H9 (cell line): Measurements from ENCODE around the gene RPS21. TPM values are rescaled to one million over a fixed set of nuclear protein-coding genes. Genes with fewer than 3 reads are reported as not detected.

ENCODE experiments used
- DNase-seq: peaks from one replicate; pipeline ENCODE4 v3.0.0-alpha.2; 2017
- H2AFZ ChIP-seq: one replicate; pipeline ENCODE4 v1.6.1; 2013; ENCODE audit warnings: mild to moderate bottlenecking, low read length, control low read depth, moderate library complexity
- H2AK5ac ChIP-seq: 2 replicates; pipeline ENCODE4 v1.6.1; 2013; ENCODE audit warnings: low read length, control low read depth, mixed read lengths; ENCODE audit not compliant: insufficient read length
- H2BK120ac ChIP-seq: one replicate; pipeline ENCODE4 v1.6.1; 2013; ENCODE audit warnings: low read depth, mild to moderate bottlenecking, low read length, control low read depth, inconsistent platforms; ENCODE audit not compliant: poor library complexity, severe bottlenecking
- H2BK12ac ChIP-seq: 2 replicates; pipeline ENCODE4 v1.6.1; 2013; ENCODE audit warnings: low read length, control low read depth, mixed read lengths, low read depth; ENCODE audit not compliant: insufficient read length
- H2BK15ac ChIP-seq: 2 replicates; pipeline ENCODE4 v1.6.1; 2013; ENCODE audit warnings: low read depth, low read length, control low read depth
- H2BK20ac ChIP-seq: one replicate; pipeline ENCODE4 v1.6.1; 2013; ENCODE audit warnings: low read depth, mild to moderate bottlenecking, low read length, control low read depth, inconsistent platforms; ENCODE audit not compliant: poor library complexity, severe bottlenecking
- H2BK5ac ChIP-seq: 2 replicates; pipeline ENCODE4 v1.6.1; 2013; ENCODE audit warnings: low read length, control low read depth, mixed read lengths; ENCODE audit not compliant: insufficient read length
- H3K14ac ChIP-seq: 2 replicates; pipeline ENCODE4 v1.6.1; 2013; ENCODE audit warnings: low read length, control low read depth; ENCODE audit not compliant: insufficient read depth
- H3K18ac ChIP-seq: 2 replicates; pipeline ENCODE4 v1.6.1; 2013; ENCODE audit warnings: low read depth, mild to moderate bottlenecking, mixed read lengths, low read length, control low read depth; ENCODE audit not compliant: insufficient read length
- H3K23ac ChIP-seq: 2 replicates; pipeline ENCODE4 v1.6.1; 2013; ENCODE audit warnings: low read length, control low read depth, mixed read lengths, low read depth; ENCODE audit not compliant: insufficient read length
- H3K23me2 ChIP-seq: 2 replicates; pipeline ENCODE4 v1.6.1; 2013; ENCODE audit warnings: low read depth, mild to moderate bottlenecking, mixed read lengths, low read length, control low read depth; ENCODE audit not compliant: insufficient read length, poor library complexity, severe bottlenecking
- H3K27ac ChIP-seq: 2 replicates; pipeline ENCODE4 v1.5.1; 2013; ENCODE audit warnings: low read length, control low read depth, mixed read lengths, low read depth; ENCODE audit not compliant: insufficient read length
- H3K27me3 ChIP-seq: 2 replicates; pipeline ENCODE4 v1.6.1; 2013; ENCODE audit warnings: low read length, control low read depth, inconsistent platforms; ENCODE audit not compliant: insufficient read depth
- H3K4ac ChIP-seq: 2 replicates; pipeline ENCODE4 v1.6.1; 2013; ENCODE audit warnings: low read depth, mild to moderate bottlenecking, control low read depth, inconsistent platforms, low read length, moderate library complexity
- H3K4me1 ChIP-seq: 2 replicates; pipeline ENCODE4 v1.6.1; 2013; ENCODE audit warnings: low read length, control low read depth, inconsistent platforms; ENCODE audit not compliant: insufficient read depth
- H3K4me2 ChIP-seq: 2 replicates; pipeline ENCODE4 v1.6.1; 2013; ENCODE audit warnings: low read length, control low read depth, mixed read lengths; ENCODE audit not compliant: insufficient read length, insufficient read depth
- H3K56ac ChIP-seq: 2 replicates; pipeline ENCODE4 v1.6.1; 2013; ENCODE audit warnings: low read depth, mild to moderate bottlenecking, mixed read lengths, low read length, control low read depth; ENCODE audit not compliant: insufficient read length
- H3K79me1 ChIP-seq: 2 replicates; pipeline ENCODE4 v1.6.1; 2013; ENCODE audit warnings: low read depth, mild to moderate bottlenecking, moderate library complexity, low read length, control low read depth, inconsistent platforms; ENCODE audit not compliant: insufficient read depth, poor library complexity, severe bottlenecking
- H3K79me2 ChIP-seq: 2 replicates; pipeline ENCODE4 v1.6.1; 2013; ENCODE audit warnings: low read length, control low read depth, inconsistent platforms; ENCODE audit not compliant: insufficient read depth
- H3K9ac ChIP-seq: 2 replicates; pipeline ENCODE4 v1.6.1; 2013; ENCODE audit warnings: low read length, control low read depth, mixed read lengths; ENCODE audit not compliant: insufficient read length; ENCODE audit errors: extremely low read depth
- H3K9me3 ChIP-seq: one replicate; pipeline ENCODE4 v1.6.1; 2013; ENCODE audit warnings: low read depth, low read length, inconsistent platforms; ENCODE audit not compliant: control insufficient read depth
- H3T11ph ChIP-seq: one replicate; pipeline ENCODE4 v1.6.1; 2013; ENCODE audit warnings: mild to moderate bottlenecking, low read length, control low read depth, inconsistent platforms
- H4K20me1 ChIP-seq: one replicate; pipeline ENCODE4 v1.6.1; 2013; ENCODE audit not compliant: control insufficient read depth, insufficient read length, insufficient read depth
- H4K5ac ChIP-seq: 2 replicates; pipeline ENCODE4 v1.6.1; 2013; ENCODE audit warnings: low read depth, mild to moderate bottlenecking, mixed read lengths, low read length, control low read depth; ENCODE audit not compliant: insufficient read length
- H4K8ac ChIP-seq: replicated peaks from 2 replicates; pipeline ENCODE4 v1.6.1; 2013; ENCODE audit warnings: low read length, control low read depth, mixed read lengths, low read depth; ENCODE audit not compliant: insufficient read length
- H4K91ac ChIP-seq: 2 replicates; pipeline ENCODE4 v1.6.1; 2013; ENCODE audit warnings: low read depth, mild to moderate bottlenecking, moderate library complexity, mixed read lengths, low read length, control low read depth; ENCODE audit not compliant: insufficient read length
- H3K27ac Mint-ChIP-seq, 3 experiments: 2 replicates in 2 of 3; 3 replicates in 1 of 3; pipeline ENCODE4 v1.8.0; 2020 to 2021; ENCODE audit warnings: mixed read lengths in 3 of 3, mild to moderate bottlenecking in 1 of 3, moderate library complexity in 1 of 3
- H3K27me3 Mint-ChIP-seq: 2 replicates; pipeline ENCODE4 v1.8.0; 2021; ENCODE audit warnings: low read depth, mild to moderate bottlenecking, moderate library complexity, mixed read lengths
- H3K36me3 Mint-ChIP-seq, 3 experiments: 2 replicates in 2 of 3; 3 replicates in 1 of 3; pipeline ENCODE4 v1.8.0; 2020 to 2021; ENCODE audit warnings: low read depth in 3 of 3, mixed read lengths in 3 of 3; ENCODE audit not compliant: insufficient read depth in 1 of 3
- H3K4me1 Mint-ChIP-seq, 2 experiments: 2 replicates each; pipeline ENCODE4 v1.8.0; 2020; ENCODE audit warnings: mixed read lengths in 2 of 2
- H3K4me3 Mint-ChIP-seq, 2 experiments: 2 replicates in 1 of 2; 3 replicates in 1 of 2; pipeline ENCODE4 v1.8.0; 2020 to 2021; ENCODE audit warnings: mild to moderate bottlenecking in 2 of 2, mixed read lengths in 2 of 2, moderate library complexity in 1 of 2
- H3K9me3 Mint-ChIP-seq, 2 experiments: 2 replicates in 1 of 2; 3 replicates in 1 of 2; pipeline ENCODE4 v1.8.0; 2020; ENCODE audit warnings: mild to moderate bottlenecking in 2 of 2, mixed read lengths in 2 of 2, moderate library complexity in 1 of 2
- WGBS: extraction: QIAGEN DNeasy Blood & Tissue Kit; methylation state at CpG from one replicate; pipeline ENCODE4 v1.1.7; 2013; ENCODE audit warnings: missing lambda C conversion rate, low lambda C conversion rate, mixed read lengths; ENCODE audit not compliant: insufficient read length; ENCODE audit errors: extremely low coverage; 5-methylcytosine and 5-hydroxymethylcytosine counted together
- total RNA-seq: library from RNA; stranded (reverse); gene quantifications from 2 replicates; pipeline ENCODE4 v1.2.1, GENCODE V29; 2021
- TF ChIP-seq, protein P1 (sequence below): fragments of 200-600 bp; sonication (generic); conservative IDR thresholded peaks from 3 replicates; pipeline ENCODE4 v1.8.0; 2021; ENCODE audit warnings: antibody characterized with exemption, mild to moderate bottlenecking

The RPS21 gene
- total RNA-seq, 1 experiment from 2014 or later = 1,715 TPM

DNA sequence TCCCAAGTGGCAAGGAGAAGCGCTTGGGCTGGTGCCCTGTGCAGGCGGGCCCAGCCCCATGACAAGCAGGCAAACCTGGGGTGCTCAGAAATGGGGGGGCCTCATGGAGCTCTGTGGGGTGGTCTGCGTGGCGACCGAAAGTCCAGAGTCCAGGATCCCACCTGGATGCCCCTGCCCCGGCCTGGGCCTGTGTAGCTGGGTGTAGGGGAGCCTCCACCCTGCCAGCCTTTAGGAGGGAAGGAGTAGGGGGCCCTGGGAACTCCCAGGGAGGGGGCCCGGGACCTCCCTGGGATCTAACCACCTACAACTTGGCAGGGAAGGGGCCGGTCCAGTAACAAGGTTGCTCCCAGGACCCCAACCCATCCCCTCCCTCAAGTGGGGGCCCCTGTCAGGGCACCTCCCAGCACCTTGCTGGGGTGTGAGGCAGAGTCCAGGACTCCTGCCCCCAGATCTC, 15.3 kb upstream of the RPS21 start:
- H4K8ac ChIP-seq = no peak overlapping the region
- H3K9me3 Mint-ChIP-seq = peaks cover 2 to 10% of the 10 kb centered on the region in 2 experiments
- no peak overlapping the region for H2BK15ac ChIP-seq
- no peak overlapping the region for H3T11ph ChIP-seq
- no peaks in the 10 kb centered on the region for H3K79me2 ChIP-seq
- no peak overlapping the region; the same call in 1 of the 2 replicates for H3K14ac ChIP-seq
- no peak overlapping the region for H2BK5ac ChIP-seq
- no peak overlapping the region; a peak in 1 of 7 replicates for H3K27ac Mint-ChIP-seq
- no peaks in the 10 kb centered on the region for H4K20me1 ChIP-seq
- H4K5ac ChIP-seq = no peak overlapping the region
- H3K4me3 Mint-ChIP-seq = no peak overlapping the region
- no peak overlapping the region for H2BK20ac ChIP-seq
- no peaks in the 10 kb centered on the region for H3K27me3 ChIP-seq
- no peak overlapping the region for H2AFZ ChIP-seq
- H3K36me3 Mint-ChIP-seq = peaks cover 0 to 11% (median 5%) of the 10 kb centered on the region in 3 experiments; a peak in 6 of 7 replicates
- no CpG with 5 or more reads among the region's 8 CpGs for WGBS
- H4K91ac ChIP-seq = no peak overlapping the region
- peaks cover 9% of the 10 kb centered on the region for H3K23me2 ChIP-seq
- H3K27me3 Mint-ChIP-seq = peaks cover 2% of the 10 kb centered on the region; the same call in 1 of the 2 replicates
- H2AK5ac ChIP-seq = no peak overlapping the region
- DNase-seq = no peak
- no peak overlapping the region for H3K18ac ChIP-seq
- no peak overlapping the region for H3K9ac ChIP-seq
- H3K79me1 ChIP-seq = no peaks in the 10 kb centered on the region
- H3K4me1 Mint-ChIP-seq = peaks cover 20 to 28% of the 10 kb centered on the region in 2 experiments
- H3K56ac ChIP-seq = no peak overlapping the region
- H2BK12ac ChIP-seq = no peak overlapping the region
- no peak overlapping the region for H3K4me2 ChIP-seq
- no peak overlapping the region; the same call in 1 of the 2 replicates for H3K4ac ChIP-seq
- no peak overlapping the region for H3K27ac ChIP-seq
- H2BK120ac ChIP-seq = no peak overlapping the region
- no peaks in the 10 kb centered on the region for H3K9me3 ChIP-seq
- TF ChIP-seq, protein P1, sequence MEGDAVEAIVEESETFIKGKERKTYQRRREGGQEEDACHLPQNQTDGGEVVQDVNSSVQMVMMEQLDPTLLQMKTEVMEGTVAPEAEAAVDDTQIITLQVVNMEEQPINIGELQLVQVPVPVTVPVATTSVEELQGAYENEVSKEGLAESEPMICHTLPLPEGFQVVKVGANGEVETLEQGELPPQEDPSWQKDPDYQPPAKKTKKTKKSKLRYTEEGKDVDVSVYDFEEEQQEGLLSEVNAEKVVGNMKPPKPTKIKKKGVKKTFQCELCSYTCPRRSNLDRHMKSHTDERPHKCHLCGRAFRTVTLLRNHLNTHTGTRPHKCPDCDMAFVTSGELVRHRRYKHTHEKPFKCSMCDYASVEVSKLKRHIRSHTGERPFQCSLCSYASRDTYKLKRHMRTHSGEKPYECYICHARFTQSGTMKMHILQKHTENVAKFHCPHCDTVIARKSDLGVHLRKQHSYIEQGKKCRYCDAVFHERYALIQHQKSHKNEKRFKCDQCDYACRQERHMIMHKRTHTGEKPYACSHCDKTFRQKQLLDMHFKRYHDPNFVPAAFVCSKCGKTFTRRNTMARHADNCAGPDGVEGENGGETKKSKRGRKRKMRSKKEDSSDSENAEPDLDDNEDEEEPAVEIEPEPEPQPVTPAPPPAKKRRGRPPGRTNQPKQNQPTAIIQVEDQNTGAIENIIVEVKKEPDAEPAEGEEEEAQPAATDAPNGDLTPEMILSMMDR = no peak
- peaks cover 4% of the 10 kb centered on the region; the same call in 1 of the 2 replicates for H3K4me1 ChIP-seq
- no peak overlapping the region for H3K23ac ChIP-seq
